GM18951 (cell line): ENCODE measurements around the gene SNAP25.

Source experiments
- POLR2A ChIP-seq: IDR thresholded peaks from 4 replicates; pipeline ENCODE4 v1.6.1; 2011; ENCODE audit warnings: mild to moderate bottlenecking; ENCODE audit not compliant: insufficient read length, insufficient read depth; ENCODE audit errors: extremely low read depth
- in situ Hi-C: fragments of 300-500 bp; cut with MboI; formaldehyde crosslinking; loops from one replicate; pipeline ENCODE4 v1.12.0; 2022; ENCODE audit warnings: low sequenced_read_pairs, mixed read lengths, inconsistent platforms; ENCODE audit not compliant: unreplicated experiment

Gene SNAP25

DNA sequence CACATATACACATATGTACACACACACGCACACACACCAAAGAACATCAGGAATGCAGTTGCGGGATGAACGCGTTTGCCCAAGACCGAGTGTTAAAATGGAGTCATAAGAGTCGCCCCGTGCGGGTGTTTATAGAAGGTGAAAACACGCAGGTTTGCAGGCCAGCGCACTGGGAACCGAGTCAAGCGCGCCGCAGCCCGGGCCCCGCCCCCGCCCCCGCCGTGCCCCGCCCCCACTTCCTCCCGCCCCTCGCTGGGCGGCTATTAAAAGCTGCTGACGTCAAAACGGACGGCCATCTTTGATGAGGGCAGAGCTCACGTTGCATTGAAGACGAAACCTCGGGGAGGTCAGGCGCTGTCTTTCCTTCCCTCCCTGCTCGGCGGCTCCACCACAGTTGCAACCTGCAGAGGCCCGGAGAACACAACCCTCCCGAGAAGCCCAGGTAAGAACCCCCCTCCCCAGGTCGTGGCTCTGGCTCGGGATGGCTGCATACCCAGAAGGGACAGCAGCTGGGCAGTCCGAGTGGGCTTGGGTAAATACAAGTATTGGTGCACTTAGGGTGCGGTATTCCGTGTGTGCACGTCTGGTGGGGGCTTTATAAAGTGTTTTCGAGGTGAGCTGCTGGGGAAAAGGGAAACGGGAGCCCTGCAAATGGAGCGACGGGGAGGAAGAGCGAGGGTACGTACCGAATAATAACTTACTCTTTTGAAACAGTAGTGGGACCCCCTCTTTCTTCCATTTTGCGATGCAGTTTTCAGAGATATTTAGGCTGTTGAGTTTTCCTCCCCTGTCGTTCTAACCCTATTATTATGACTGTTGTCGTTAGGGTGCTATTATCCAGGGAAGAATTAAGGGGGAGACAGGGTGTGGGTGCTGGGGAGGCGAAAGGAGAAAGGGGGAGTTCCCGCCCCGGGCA lies at the start of gene SNAP25:
Gene SNAP25, plus strand, starts transcription at position 295 of the 916 bp plus-strand sequence. CDS start 56,662 bp downstream, outside the sequence.
- in situ Hi-C loops, result no loop called here
- no peak for TF ChIP-seq POLR2A

DNA sequence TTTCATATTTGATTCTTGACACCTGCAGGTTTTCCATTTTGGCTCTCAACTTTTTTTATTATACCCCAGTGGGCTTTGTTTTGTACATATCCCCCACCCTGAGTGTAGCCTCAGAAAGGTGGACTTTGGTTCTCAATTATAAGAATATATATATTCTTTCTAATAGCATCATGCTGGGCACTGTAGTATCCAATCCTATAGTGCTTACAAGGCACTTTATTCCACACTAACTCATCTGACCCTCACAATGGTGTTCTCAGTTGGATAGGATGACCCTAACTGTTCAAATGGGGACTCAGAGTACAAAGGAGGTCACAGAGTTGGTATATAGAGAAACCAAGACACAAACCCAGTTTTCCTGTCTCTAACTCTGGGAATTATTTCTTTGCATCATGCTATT lies 48.9 kb upstream of the SNAP25 start:
- no peak for TF ChIP-seq POLR2A
- in situ Hi-C loops, result no loop called here

DNA sequence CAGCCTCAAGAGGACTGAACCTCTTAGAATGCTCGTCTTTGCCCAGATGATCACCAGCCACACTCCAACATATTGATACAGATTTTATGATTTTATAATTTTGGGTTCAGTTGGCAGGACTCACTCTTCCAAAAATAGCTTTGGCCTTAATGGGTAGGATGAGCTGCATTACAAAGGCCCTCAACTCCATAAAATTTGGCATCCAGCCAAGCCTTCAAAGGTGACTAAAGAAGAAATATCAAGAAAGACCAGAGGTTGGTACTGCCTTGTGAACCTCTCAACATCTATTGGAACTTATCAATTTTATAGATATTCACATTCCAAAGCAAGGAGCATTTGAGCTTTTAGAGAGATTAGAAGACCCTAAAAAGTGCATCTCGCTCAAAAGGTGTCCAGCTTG lies 48.4 kb upstream of the SNAP25 start:
- no peak for TF ChIP-seq POLR2A
- in situ Hi-C loops, result no loop called here

- no peak for TF ChIP-seq POLR2A
- in situ Hi-C loops, result no loop called here
These were observed 46.5 kb upstream of the SNAP25 start for GRCh38 chr20:10171864-10172751.

DNA sequence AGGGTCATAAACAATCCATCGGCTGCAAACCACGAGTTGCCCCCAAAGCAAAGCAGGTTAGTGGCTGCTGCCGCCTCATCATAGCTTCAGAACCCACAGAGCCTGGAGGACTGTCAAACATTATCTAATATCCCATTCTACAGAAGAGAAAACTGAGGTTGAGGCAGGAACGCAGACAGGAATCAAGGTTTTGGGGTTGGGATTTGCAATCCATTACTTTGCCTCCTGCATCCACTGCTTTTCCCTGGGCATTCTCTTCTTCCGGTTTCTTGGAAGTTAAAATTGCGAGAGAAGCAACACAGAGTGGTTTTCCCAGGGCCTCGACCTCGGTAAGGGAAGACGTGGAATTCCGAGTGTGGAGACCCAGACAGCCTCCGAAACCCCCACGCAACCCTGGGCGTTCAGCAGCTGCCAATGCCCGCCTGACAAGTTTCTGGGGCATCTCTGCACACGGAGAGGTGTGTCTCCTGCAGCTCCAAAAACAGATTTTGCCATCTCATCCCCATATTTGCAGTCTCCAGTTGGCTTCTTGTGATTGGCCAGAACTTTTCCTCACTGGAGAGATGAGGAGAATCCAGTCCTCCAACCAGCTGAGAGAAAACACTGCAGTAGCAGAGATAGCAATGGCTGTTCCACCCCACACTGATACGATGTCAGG lies 45.5 kb upstream of the SNAP25 start:
- no peak for TF ChIP-seq POLR2A
- in situ Hi-C loops, result no loop called here

GRCh38 chr20:10174400-10174799 lies 44.2 kb upstream of the SNAP25 start:
- no peak for TF ChIP-seq POLR2A
- in situ Hi-C loops, result no loop called here

DNA sequence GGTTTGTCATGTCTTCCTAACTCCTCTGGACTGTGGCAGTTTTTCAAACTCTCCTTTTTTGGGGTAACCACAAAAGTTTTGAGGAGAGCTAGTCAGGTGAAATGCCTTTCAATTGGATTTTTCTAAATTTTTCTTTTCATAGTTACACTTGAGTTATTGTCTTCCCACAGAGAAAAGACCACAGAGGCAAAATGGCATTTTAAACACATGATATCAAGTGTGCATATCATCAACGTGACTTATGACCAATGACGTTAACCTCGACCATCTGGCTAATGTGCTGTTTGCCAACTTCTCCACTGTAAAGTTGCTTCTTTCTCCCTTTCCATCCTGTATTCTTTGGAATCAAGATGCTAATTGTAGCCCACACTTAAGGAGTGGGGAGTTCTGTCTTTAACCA lies 41.3 kb upstream of the SNAP25 start:
- in situ Hi-C loops, result no loop called here
- TF ChIP-seq POLR2A, result no peak

DNA sequence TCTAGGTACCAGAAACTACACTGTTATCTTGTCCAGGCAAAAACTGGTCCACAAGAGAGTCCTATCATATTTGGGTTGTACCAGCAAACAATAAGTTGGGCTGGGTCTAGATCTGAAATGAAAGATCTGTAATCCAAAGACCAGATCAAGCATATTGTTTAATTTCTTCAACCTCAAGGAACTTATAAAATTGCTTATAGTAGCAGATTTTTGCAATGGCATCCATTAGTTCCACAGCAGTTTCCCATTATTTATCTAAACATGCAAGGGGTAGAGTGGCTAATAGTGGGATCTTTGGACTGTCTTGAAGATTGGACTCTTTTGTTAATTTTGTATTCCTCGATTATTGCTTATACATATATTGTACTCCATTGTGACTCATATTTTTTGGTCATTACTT lies 40.5 kb upstream of the SNAP25 start:
- TF ChIP-seq POLR2A, result no peak
- in situ Hi-C loops, result no loop called here

DNA sequence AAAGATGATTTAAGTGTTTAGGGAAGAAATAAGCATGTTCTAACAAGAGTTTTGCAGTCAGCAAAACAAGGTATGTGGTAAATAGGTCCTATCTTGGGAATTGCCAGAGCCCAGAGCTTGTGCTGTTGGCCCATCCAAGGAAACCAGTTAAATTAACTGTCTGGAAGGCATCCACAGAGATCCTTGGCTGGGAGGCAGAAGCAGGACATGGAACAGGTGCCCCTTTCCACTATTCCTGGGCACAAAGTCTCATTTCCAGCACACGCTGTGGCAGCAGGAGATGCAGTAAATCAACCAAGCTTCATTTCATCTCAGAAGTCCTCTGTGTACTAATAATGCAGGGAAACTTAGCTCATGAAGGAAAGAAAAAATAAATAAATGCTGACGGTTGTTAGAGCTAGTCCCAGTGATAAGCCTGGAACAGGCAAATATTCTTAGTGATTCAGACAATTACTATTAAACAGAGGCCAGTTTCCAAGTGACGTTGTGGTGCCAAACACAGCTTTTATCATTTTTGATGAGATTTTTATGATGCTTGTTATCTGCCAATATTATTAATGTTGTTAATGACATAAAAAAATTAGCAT lies 39.8 kb upstream of the SNAP25 start:
- in situ Hi-C loops, result no loop called here

GRCh38 chr20:10179574-10180298 lies 38.9 kb upstream of the SNAP25 start:
- in situ Hi-C loops, result no loop called here
- TF ChIP-seq POLR2A, result no peak

More for the DNA sequence above, 39.8 kb upstream of the SNAP25 start:
- TF ChIP-seq POLR2A, result no peak

- TF ChIP-seq POLR2A, result no peak
- in situ Hi-C loops, result no loop called here
These were observed 37.9 kb upstream of the SNAP25 start for GRCh38 chr20:10180651-10181235.
